Esophagus squamous epithelium (tissue), 4 donors: ENCODE measurements around the gene ARFIP1.

Experiments
- CTCF ChIP-seq, 6 experiments: fragments of 450-650 bp in 4 of 6; fragments of 200-600 bp in 2 of 6; sonication (generic) in 2 of 6; IDR thresholded peaks; one replicate each; pipeline ENCODE4 v1.5.1; 2016 to 2019; ENCODE audit warnings: antibody characterized with exemption in 6 of 6, mild to moderate bottlenecking in 4 of 6, moderate library complexity in 4 of 6
- POLR2A ChIP-seq, 4 donors: fragments of 450-650 bp; IDR thresholded peaks; one replicate each; pipeline ENCODE4 v1.6.1; 2017; ENCODE audit warnings: antibody characterized with exemption in 4 of 4, mild to moderate bottlenecking in 4 of 4, moderate library complexity in 3 of 4

DNA sequence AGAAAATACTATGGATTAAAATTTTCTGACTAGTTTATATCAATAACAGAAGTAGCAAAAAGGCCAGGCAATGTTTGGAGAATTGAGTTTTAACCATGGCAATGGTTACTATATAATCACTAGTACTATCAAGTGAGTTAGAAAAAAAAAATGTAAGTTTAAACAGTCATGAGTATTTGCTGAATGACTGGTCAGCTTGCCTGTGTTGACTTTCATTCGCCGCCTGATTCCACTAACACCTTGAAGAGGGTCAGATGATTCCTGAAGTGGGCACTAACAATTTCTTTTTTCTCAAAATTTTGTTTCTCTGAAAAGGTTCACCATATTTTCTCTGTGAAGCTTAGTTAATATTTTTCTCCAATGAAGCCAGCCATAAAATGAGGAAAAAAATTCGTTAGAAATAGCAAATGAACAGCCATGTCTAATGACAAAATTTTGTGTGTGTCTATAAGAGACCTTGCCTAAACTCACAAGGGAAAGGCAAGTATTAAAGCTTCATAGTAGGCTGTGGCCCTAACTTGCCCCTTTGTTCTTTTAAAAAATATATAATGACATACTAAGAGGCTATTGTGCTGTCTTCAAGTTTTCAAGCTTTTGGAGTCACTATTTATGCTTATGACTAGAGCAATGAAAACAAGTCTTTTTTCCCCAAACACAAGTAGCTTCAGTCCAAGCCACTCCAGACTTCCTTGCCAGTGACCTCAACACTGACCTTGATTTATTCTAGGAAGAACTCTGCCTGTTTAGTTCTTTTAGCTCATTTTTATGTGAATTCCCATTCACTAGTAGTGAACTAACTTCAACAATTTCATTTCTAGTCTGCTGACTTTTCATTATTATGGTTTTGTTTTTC lies 138.0 kb downstream of the ARFIP1 start:
- TF ChIP-seq CTCF (IDR thresholded peaks at IDR 0.05) (no peak), POLR2A (IDR thresholded peaks at IDR 0.05) (no peak)
